Neuronal stem cell (in vitro differentiated cells): ENCODE measurements around the gene HOXD10.
A peak's percentile ranks its signal among the peaks of the same experiment; 100 is the strongest.

ENCODE experiments used
- DNase-seq: peaks from one replicate; pipeline ENCODE4 v3.0.0-alpha.2; 2013; ENCODE audit warnings: low spot score
- H2AFZ ChIP-seq: one replicate; pipeline ENCODE4 v1.6.1; 2013; ENCODE audit warnings: mild to moderate bottlenecking, low read length, inconsistent platforms
- H2AK5ac ChIP-seq: 2 replicates; pipeline ENCODE4 v1.6.1; 2013; ENCODE audit warnings: low read depth, mild to moderate bottlenecking, inconsistent platforms, low read length, moderate library complexity, mixed read lengths
- H2BK120ac ChIP-seq: 2 replicates; pipeline ENCODE4 v1.6.1; 2013; ENCODE audit warnings: low read depth, mild to moderate bottlenecking, inconsistent platforms, low read length, moderate library complexity, mixed read lengths
- H2BK12ac ChIP-seq: one replicate; pipeline ENCODE4 v1.6.1; 2013; ENCODE audit warnings: low read length, inconsistent platforms
- H2BK15ac ChIP-seq: 2 replicates; pipeline ENCODE4 v1.6.1; 2013; ENCODE audit warnings: mild to moderate bottlenecking, low read length, inconsistent platforms, mixed read lengths
- H2BK5ac ChIP-seq: one replicate; pipeline ENCODE4 v1.6.1; 2013; ENCODE audit warnings: inconsistent platforms, mild to moderate bottlenecking, low read length, moderate library complexity
- H3K14ac ChIP-seq: one replicate; pipeline ENCODE4 v1.6.1; 2013; ENCODE audit warnings: low read length, inconsistent platforms
- H3K18ac ChIP-seq: 2 replicates; pipeline ENCODE4 v1.6.1; 2013; ENCODE audit warnings: low read length, inconsistent platforms
- H3K23ac ChIP-seq: 2 replicates; pipeline ENCODE4 v1.6.1; 2013; ENCODE audit warnings: low read depth, mild to moderate bottlenecking, mixed read lengths, low read length, inconsistent platforms; ENCODE audit not compliant: poor library complexity
- H3K27ac ChIP-seq: replicated peaks from 3 replicates; pipeline ENCODE4 v1.5.1; 2013; ENCODE audit warnings: low read length, inconsistent platforms
- H3K27me3 ChIP-seq, 3 experiments: 2 replicates each; pipeline ENCODE4 v1.6.1; 2013; ENCODE audit warnings: low read length in 3 of 3, mild to moderate bottlenecking in 2 of 3, inconsistent platforms in 1 of 3, low read depth in 1 of 3, mixed read lengths in 1 of 3, moderate library complexity in 1 of 3; ENCODE audit not compliant: control insufficient read depth in 3 of 3, insufficient read depth in 3 of 3
- H3K36me3 ChIP-seq, 2 donors: replicated peaks in 1 of 2; 2 replicates each; pipeline ENCODE4 v1.6.1; 2013; ENCODE audit warnings: low read length in 2 of 2; ENCODE audit not compliant: control insufficient read depth in 2 of 2, insufficient read depth in 2 of 2
- H3K4ac ChIP-seq: 2 replicates; pipeline ENCODE4 v1.6.1; 2013; ENCODE audit warnings: inconsistent platforms, mild to moderate bottlenecking, low read length, moderate library complexity
- H3K4me1 ChIP-seq, 2 donors: 1 replicate in 1 of 2; 2 replicates in 1 of 2; pipeline ENCODE4 v1.6.1; 2013; ENCODE audit warnings: low read length in 2 of 2, low read depth in 1 of 2; ENCODE audit not compliant: control insufficient read depth in 2 of 2, insufficient read depth in 1 of 2
- H3K4me2 ChIP-seq: one replicate; pipeline ENCODE4 v1.6.1; 2013; ENCODE audit warnings: mild to moderate bottlenecking, low read length, inconsistent platforms; ENCODE audit not compliant: insufficient read depth, poor library complexity, severe bottlenecking
- H3K4me3 ChIP-seq, 2 donors: 2 replicates each; pipeline ENCODE4 v1.5.1; 2013; ENCODE audit warnings: low read length in 2 of 2, mild to moderate bottlenecking in 2 of 2, inconsistent platforms in 1 of 2, moderate library complexity in 1 of 2
- H3K79me1 ChIP-seq: one replicate; pipeline ENCODE4 v1.6.1; 2013; ENCODE audit warnings: low read depth, mild to moderate bottlenecking, inconsistent platforms, low read length, moderate library complexity
- H3K9ac ChIP-seq: one replicate; pipeline ENCODE4 v1.6.1; 2013; ENCODE audit warnings: mild to moderate bottlenecking, low read depth, low read length, inconsistent platforms; ENCODE audit not compliant: poor library complexity
- H3K9me3 ChIP-seq, 2 donors: replicated peaks in 1 of 2; 2 replicates each; pipeline versions ENCODE3 to v1.6.1; 2013; ENCODE audit warnings: low read length in 2 of 2, mild to moderate bottlenecking in 2 of 2, inconsistent platforms in 1 of 2, low read depth in 1 of 2, mixed read lengths in 1 of 2, moderate library complexity in 1 of 2; ENCODE audit not compliant: control insufficient read depth in 2 of 2, insufficient read depth in 1 of 2
- H4K8ac ChIP-seq: one replicate; pipeline ENCODE4 v1.6.1; 2013; ENCODE audit warnings: low read depth, mild to moderate bottlenecking, inconsistent platforms, low read length, moderate library complexity
- H4K91ac ChIP-seq: one replicate; pipeline ENCODE4 v1.6.1; 2013; ENCODE audit warnings: low read length, low read depth, mild to moderate bottlenecking, inconsistent platforms; ENCODE audit not compliant: poor library complexity
- WGBS, 2 donors: extraction: QIAGEN DNeasy Blood & Tissue Kit; methylation state at CpG; one replicate each; pipeline ENCODE4 v1.1.7; 2013; ENCODE audit warnings: missing lambda C conversion rate in 2 of 2, mixed read lengths in 1 of 2; ENCODE audit not compliant: insufficient read length in 2 of 2, insufficient replicate concordance in 1 of 2; ENCODE audit errors: extremely low coverage in 2 of 2; 5-methylcytosine and 5-hydroxymethylcytosine counted together

Gene HOXD10

GRCh38 chr2:176162911-176163671, 46.5 kb downstream of the HOXD10 start:
- Histone ChIP-seq H3K23ac (no peak overlapping the region), H2BK15ac (no peak overlapping the region), H2AK5ac (no peak overlapping the region), H3K27ac (no peak overlapping the region), H2BK5ac (no peak overlapping the region), H3K4me2 (no peak overlapping the region), H2AFZ (no peak overlapping the region), H3K18ac (no peak overlapping the region), H3K27me3 (peaks cover 62 to 100% (median 95%) of the 10 kb centered on the region in 3 experiments), H2BK12ac (no peak overlapping the region), H2BK120ac (no peak overlapping the region), H3K79me1 (no peaks in the 10 kb centered on the region), H3K9me3 (peaks cover 13 to 18% of the 10 kb centered on the region in 2 donors), H3K4ac (no peak overlapping the region), H4K91ac (no peak overlapping the region), H4K8ac (no peak overlapping the region), H3K4me3 (no peak overlapping the region), H3K9ac (no peak overlapping the region), H3K14ac (no peak overlapping the region), H3K36me3 (no peaks in the 10 kb centered on the region), H3K4me1 (peaks cover 0 to 11% of the 10 kb centered on the region in 2 donors)
- no peak for DNase-seq
- WGBS, 2 donors: no CpG with 5 or more reads among the region's 29 CpGs

- H2AK5ac ChIP-seq: no peak overlapping the region
- no peak overlapping the region for H2BK15ac ChIP-seq
- H3K9me3 ChIP-seq: peaks cover 13 to 18% of the 10 kb centered on the region in 2 donors
- no peak overlapping the region for H3K4ac ChIP-seq
- H3K4me3 ChIP-seq: no peak overlapping the region
- no peak for DNase-seq
- no peak overlapping the region for H4K91ac ChIP-seq
- H3K4me1 ChIP-seq: peaks cover 0 to 7% of the 10 kb centered on the region in 2 donors
- peak overlapping the region; percentile 21 for H3K23ac ChIP-seq
- no CpG with 5 or more reads among the region's 12 CpGs for WGBS, 2 donors
- no peak overlapping the region for H2BK5ac ChIP-seq
- no peak overlapping the region for H3K9ac ChIP-seq
- no peak overlapping the region for H4K8ac ChIP-seq
- no peak overlapping the region for H2AFZ ChIP-seq
- no peak overlapping the region for H2BK120ac ChIP-seq
- H3K79me1 ChIP-seq: no peaks in the 10 kb centered on the region
- H3K27me3 ChIP-seq: peaks cover 59 to 98% (median 91%) of the 10 kb centered on the region in 3 experiments
- H3K14ac ChIP-seq: no peak overlapping the region
- no peak overlapping the region for H3K18ac ChIP-seq
- no peaks in the 10 kb centered on the region for H3K36me3 ChIP-seq
- no peak overlapping the region for H3K27ac ChIP-seq
- no peak overlapping the region for H3K4me2 ChIP-seq
- no peak overlapping the region for H2BK12ac ChIP-seq
These were observed 47.1 kb downstream of the HOXD10 start for GRCh38 chr2:176163672-176164056.

DNA sequence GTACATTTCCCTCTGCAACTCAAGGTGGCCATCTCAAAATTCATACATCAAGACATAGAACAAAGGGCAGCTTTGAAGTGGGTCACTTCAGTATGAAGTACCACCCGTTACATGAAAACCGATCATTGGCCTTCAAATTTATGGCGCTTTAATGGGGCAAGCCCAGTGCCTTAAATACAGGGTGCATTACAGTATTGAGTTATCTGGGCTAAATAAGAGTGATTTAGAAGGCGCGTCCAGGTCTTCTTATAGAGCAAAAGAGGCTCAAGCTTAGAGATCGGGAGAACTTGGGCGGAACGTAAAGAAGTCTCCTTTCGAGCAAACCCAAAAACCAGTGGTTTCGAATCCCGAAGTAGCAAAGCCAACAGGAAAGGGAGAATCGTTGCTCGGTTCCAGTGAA, 47.6 kb downstream of the HOXD10 start:
- Histone ChIP-seq H2BK5ac (no peak overlapping the region), H3K27me3 (peaks cover 56 to 98% (median 91%) of the 10 kb centered on the region in 3 experiments), H2BK15ac (no peak overlapping the region), H3K14ac (no peak overlapping the region), H3K9ac (no peak overlapping the region), H4K8ac (no peak overlapping the region), H2AK5ac (no peak overlapping the region), H2BK120ac (no peak overlapping the region), H3K4ac (no peak overlapping the region), H3K4me3 (no peak overlapping the region), H3K18ac (no peak overlapping the region), H3K23ac (no peak overlapping the region), H2AFZ (no peak overlapping the region), H3K36me3 (no peaks in the 10 kb centered on the region), H2BK12ac (no peak overlapping the region), H3K27ac (no peak overlapping the region), H4K91ac (no peak overlapping the region), H3K79me1 (no peaks in the 10 kb centered on the region), H3K4me2 (no peak overlapping the region), H3K9me3 (peaks cover 13 to 18% of the 10 kb centered on the region in 2 donors), H3K4me1 (peaks cover 0 to 7% of the 10 kb centered on the region in 2 donors)
- WGBS, 2 donors: no CpG with 5 or more reads among the region's 13 CpGs
- DNase-seq: no peak

DNA sequence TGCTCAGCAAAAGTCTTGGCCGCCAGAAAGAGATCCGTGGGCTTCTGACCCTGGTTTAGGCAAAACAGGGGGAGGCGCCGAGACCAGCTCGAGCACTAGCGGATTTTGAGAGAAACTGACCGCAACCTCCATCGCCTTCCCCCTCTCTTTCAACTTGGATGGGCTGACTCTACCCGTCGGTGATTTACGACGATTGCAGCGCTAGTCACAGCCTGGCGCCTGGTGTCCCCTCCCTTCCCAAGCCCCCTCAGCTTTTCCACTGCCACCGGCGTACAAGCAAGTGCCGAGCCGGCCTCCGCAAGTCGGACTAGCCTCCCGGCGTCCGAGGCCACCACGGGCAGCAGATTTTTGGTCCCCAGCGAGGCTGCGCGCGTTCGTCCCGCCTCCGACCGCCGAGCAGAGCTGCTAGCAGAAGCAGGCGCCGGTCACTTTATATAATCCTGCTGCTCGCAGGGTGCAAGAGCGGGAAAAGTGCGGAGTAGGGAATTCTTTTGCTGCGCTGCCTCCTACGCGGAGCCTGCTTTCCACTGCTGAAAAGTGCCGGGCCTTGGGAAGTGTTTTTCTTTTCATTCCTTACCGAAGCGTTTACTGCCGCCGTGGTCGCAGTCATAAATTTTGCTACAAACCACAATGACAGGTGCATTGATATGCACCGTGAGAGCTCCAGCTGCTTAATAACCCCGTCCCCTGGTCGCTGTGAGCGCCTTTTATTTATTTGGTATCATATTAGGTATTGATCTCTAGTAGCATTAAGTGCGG, 48.2 kb downstream of the HOXD10 start:
- no peak overlapping the region for H4K91ac ChIP-seq
- H3K18ac ChIP-seq: no peak overlapping the region
- peak overlapping the region; percentile 18 for H3K23ac ChIP-seq
- H3K36me3 ChIP-seq: no peaks in the 10 kb centered on the region
- no CpG with 5 or more reads among the region's 52 CpGs for WGBS, 2 donors
- H2BK12ac ChIP-seq: no peak overlapping the region
- H2BK5ac ChIP-seq: no peak overlapping the region
- no peak overlapping the region for H3K9ac ChIP-seq
- H3K27ac ChIP-seq: no peak overlapping the region
- peaks cover 13 to 18% of the 10 kb centered on the region in 2 donors for H3K9me3 ChIP-seq
- peaks cover 55 to 98% (median 91%) of the 10 kb centered on the region in 3 experiments for H3K27me3 ChIP-seq
- peak overlapping the region; percentile 70 for H2AFZ ChIP-seq
- no peak for DNase-seq
- no peak overlapping the region for H4K8ac ChIP-seq
- no peak overlapping the region for H2BK15ac ChIP-seq
- H3K4me1 ChIP-seq: peaks cover 0 to 6% of the 10 kb centered on the region in 2 donors
- no peak overlapping the region for H3K4me2 ChIP-seq
- H3K4me3 ChIP-seq: no peak overlapping the region
- no peak overlapping the region for H3K4ac ChIP-seq
- H3K14ac ChIP-seq: no peak overlapping the region
- H2AK5ac ChIP-seq: no peak overlapping the region
- H2BK120ac ChIP-seq: no peak overlapping the region
- no peaks in the 10 kb centered on the region for H3K79me1 ChIP-seq
